H9 (cell line): ENCODE measurements around the gene DEAF1. TPM values are rescaled to one million over a fixed set of nuclear protein-coding genes. Genes with fewer than 3 reads are reported as not detected.

Source experiments
- DNase-seq: peaks from one replicate; pipeline ENCODE4 v3.0.0-alpha.2; 2017
- H2AFZ ChIP-seq: one replicate; pipeline ENCODE4 v1.6.1; 2013; ENCODE audit warnings: mild to moderate bottlenecking, low read length, control low read depth, moderate library complexity
- H2AK5ac ChIP-seq: 2 replicates; pipeline ENCODE4 v1.6.1; 2013; ENCODE audit warnings: low read length, control low read depth, mixed read lengths; ENCODE audit not compliant: insufficient read length
- H2BK120ac ChIP-seq: one replicate; pipeline ENCODE4 v1.6.1; 2013; ENCODE audit warnings: low read depth, mild to moderate bottlenecking, low read length, control low read depth, inconsistent platforms; ENCODE audit not compliant: poor library complexity, severe bottlenecking
- H2BK12ac ChIP-seq: 2 replicates; pipeline ENCODE4 v1.6.1; 2013; ENCODE audit warnings: low read length, control low read depth, mixed read lengths, low read depth; ENCODE audit not compliant: insufficient read length
- H2BK15ac ChIP-seq: 2 replicates; pipeline ENCODE4 v1.6.1; 2013; ENCODE audit warnings: low read depth, low read length, control low read depth
- H2BK20ac ChIP-seq: one replicate; pipeline ENCODE4 v1.6.1; 2013; ENCODE audit warnings: low read depth, mild to moderate bottlenecking, low read length, control low read depth, inconsistent platforms; ENCODE audit not compliant: poor library complexity, severe bottlenecking
- H2BK5ac ChIP-seq: 2 replicates; pipeline ENCODE4 v1.6.1; 2013; ENCODE audit warnings: low read length, control low read depth, mixed read lengths; ENCODE audit not compliant: insufficient read length
- H3K14ac ChIP-seq: 2 replicates; pipeline ENCODE4 v1.6.1; 2013; ENCODE audit warnings: low read length, control low read depth; ENCODE audit not compliant: insufficient read depth
- H3K18ac ChIP-seq: 2 replicates; pipeline ENCODE4 v1.6.1; 2013; ENCODE audit warnings: low read depth, mild to moderate bottlenecking, mixed read lengths, low read length, control low read depth; ENCODE audit not compliant: insufficient read length
- H3K23ac ChIP-seq: 2 replicates; pipeline ENCODE4 v1.6.1; 2013; ENCODE audit warnings: low read length, control low read depth, mixed read lengths, low read depth; ENCODE audit not compliant: insufficient read length
- H3K23me2 ChIP-seq: 2 replicates; pipeline ENCODE4 v1.6.1; 2013; ENCODE audit warnings: low read depth, mild to moderate bottlenecking, mixed read lengths, low read length, control low read depth; ENCODE audit not compliant: insufficient read length, poor library complexity, severe bottlenecking
- H3K27ac ChIP-seq: 2 replicates; pipeline ENCODE4 v1.5.1; 2013; ENCODE audit warnings: low read length, control low read depth, mixed read lengths, low read depth; ENCODE audit not compliant: insufficient read length
- H3K27me3 ChIP-seq: 2 replicates; pipeline ENCODE4 v1.6.1; 2013; ENCODE audit warnings: low read length, control low read depth, inconsistent platforms; ENCODE audit not compliant: insufficient read depth
- H3K4ac ChIP-seq: 2 replicates; pipeline ENCODE4 v1.6.1; 2013; ENCODE audit warnings: low read depth, mild to moderate bottlenecking, control low read depth, inconsistent platforms, low read length, moderate library complexity
- H3K4me1 ChIP-seq: 2 replicates; pipeline ENCODE4 v1.6.1; 2013; ENCODE audit warnings: low read length, control low read depth, inconsistent platforms; ENCODE audit not compliant: insufficient read depth
- H3K4me2 ChIP-seq: 2 replicates; pipeline ENCODE4 v1.6.1; 2013; ENCODE audit warnings: low read length, control low read depth, mixed read lengths; ENCODE audit not compliant: insufficient read length, insufficient read depth
- H3K56ac ChIP-seq: 2 replicates; pipeline ENCODE4 v1.6.1; 2013; ENCODE audit warnings: low read depth, mild to moderate bottlenecking, mixed read lengths, low read length, control low read depth; ENCODE audit not compliant: insufficient read length
- H3K79me1 ChIP-seq: 2 replicates; pipeline ENCODE4 v1.6.1; 2013; ENCODE audit warnings: low read depth, mild to moderate bottlenecking, moderate library complexity, low read length, control low read depth, inconsistent platforms; ENCODE audit not compliant: insufficient read depth, poor library complexity, severe bottlenecking
- H3K79me2 ChIP-seq: 2 replicates; pipeline ENCODE4 v1.6.1; 2013; ENCODE audit warnings: low read length, control low read depth, inconsistent platforms; ENCODE audit not compliant: insufficient read depth
- H3K9ac ChIP-seq: 2 replicates; pipeline ENCODE4 v1.6.1; 2013; ENCODE audit warnings: low read length, control low read depth, mixed read lengths; ENCODE audit not compliant: insufficient read length; ENCODE audit errors: extremely low read depth
- H3K9me3 ChIP-seq: one replicate; pipeline ENCODE4 v1.6.1; 2013; ENCODE audit warnings: low read depth, low read length, inconsistent platforms; ENCODE audit not compliant: control insufficient read depth
- H3T11ph ChIP-seq: one replicate; pipeline ENCODE4 v1.6.1; 2013; ENCODE audit warnings: mild to moderate bottlenecking, low read length, control low read depth, inconsistent platforms
- H4K20me1 ChIP-seq: one replicate; pipeline ENCODE4 v1.6.1; 2013; ENCODE audit not compliant: control insufficient read depth, insufficient read length, insufficient read depth
- H4K5ac ChIP-seq: 2 replicates; pipeline ENCODE4 v1.6.1; 2013; ENCODE audit warnings: low read depth, mild to moderate bottlenecking, mixed read lengths, low read length, control low read depth; ENCODE audit not compliant: insufficient read length
- H4K8ac ChIP-seq: replicated peaks from 2 replicates; pipeline ENCODE4 v1.6.1; 2013; ENCODE audit warnings: low read length, control low read depth, mixed read lengths, low read depth; ENCODE audit not compliant: insufficient read length
- H4K91ac ChIP-seq: 2 replicates; pipeline ENCODE4 v1.6.1; 2013; ENCODE audit warnings: low read depth, mild to moderate bottlenecking, moderate library complexity, mixed read lengths, low read length, control low read depth; ENCODE audit not compliant: insufficient read length
- H3K27ac Mint-ChIP-seq, 3 experiments: 2 replicates in 2 of 3; 3 replicates in 1 of 3; pipeline ENCODE4 v1.8.0; 2020 to 2021; ENCODE audit warnings: mixed read lengths in 3 of 3, mild to moderate bottlenecking in 1 of 3, moderate library complexity in 1 of 3
- H3K27me3 Mint-ChIP-seq: 2 replicates; pipeline ENCODE4 v1.8.0; 2021; ENCODE audit warnings: low read depth, mild to moderate bottlenecking, moderate library complexity, mixed read lengths
- H3K36me3 Mint-ChIP-seq, 3 experiments: 2 replicates in 2 of 3; 3 replicates in 1 of 3; pipeline ENCODE4 v1.8.0; 2020 to 2021; ENCODE audit warnings: low read depth in 3 of 3, mixed read lengths in 3 of 3; ENCODE audit not compliant: insufficient read depth in 1 of 3
- H3K4me1 Mint-ChIP-seq, 2 experiments: 2 replicates each; pipeline ENCODE4 v1.8.0; 2020; ENCODE audit warnings: mixed read lengths in 2 of 2
- H3K4me3 Mint-ChIP-seq, 2 experiments: 2 replicates in 1 of 2; 3 replicates in 1 of 2; pipeline ENCODE4 v1.8.0; 2020 to 2021; ENCODE audit warnings: mild to moderate bottlenecking in 2 of 2, mixed read lengths in 2 of 2, moderate library complexity in 1 of 2
- H3K9me3 Mint-ChIP-seq, 2 experiments: 2 replicates in 1 of 2; 3 replicates in 1 of 2; pipeline ENCODE4 v1.8.0; 2020; ENCODE audit warnings: mild to moderate bottlenecking in 2 of 2, mixed read lengths in 2 of 2, moderate library complexity in 1 of 2
- WGBS: extraction: QIAGEN DNeasy Blood & Tissue Kit; methylation state at CpG from one replicate; pipeline ENCODE4 v1.1.7; 2013; ENCODE audit warnings: missing lambda C conversion rate, low lambda C conversion rate, mixed read lengths; ENCODE audit not compliant: insufficient read length; ENCODE audit errors: extremely low coverage; 5-methylcytosine and 5-hydroxymethylcytosine counted together
- total RNA-seq: library from RNA; stranded (reverse); gene quantifications from 2 replicates; pipeline ENCODE4 v1.2.1, GENCODE V29; 2021
- TF ChIP-seq, protein P1 (sequence below): fragments of 200-600 bp; sonication (generic); conservative IDR thresholded peaks from 3 replicates; pipeline ENCODE4 v1.8.0; 2021; ENCODE audit warnings: antibody characterized with exemption, mild to moderate bottlenecking

Gene DEAF1
- total RNA-seq, 1 experiment from 2014 or later = 67.3 TPM

GRCh38 chr11:630871-631270, 64.2 kb downstream of the DEAF1 start:
- Histone ChIP-seq H3K4me2 (no peak overlapping the region), H4K5ac (no peak overlapping the region), H4K20me1 (no peaks in the 10 kb centered on the region), H3K79me2 (no peaks in the 10 kb centered on the region), H3K4me1 (no peaks in the 10 kb centered on the region), H3K9me3 (no peaks in the 10 kb centered on the region), H4K8ac (no peak overlapping the region), H2BK20ac (no peak overlapping the region), H3K9ac (no peak overlapping the region), H3K4ac (no peak overlapping the region), H3K79me1 (no peaks in the 10 kb centered on the region), H2BK12ac (no peak overlapping the region), H3T11ph (no peak overlapping the region), H2BK120ac (no peak overlapping the region), H3K18ac (no peak overlapping the region), H3K23me2 (no peaks in the 10 kb centered on the region), H2BK15ac (no peak overlapping the region), H3K56ac (no peak overlapping the region), H2AK5ac (no peak overlapping the region), H2AFZ (no peak overlapping the region), H4K91ac (no peak overlapping the region), H3K27ac (no peak overlapping the region), H3K23ac (no peak overlapping the region), H2BK5ac (no peak overlapping the region), H3K14ac (no peak overlapping the region), H3K27me3 (peaks cover 10% of the 10 kb centered on the region; the same call in 1 of the 2 replicates)
- Mint-ChIP-seq H3K27me3 (peaks cover 44% of the 10 kb centered on the region), H3K9me3 (no peaks in the 10 kb centered on the region; a peak in 1 of 5 replicates), H3K4me1 (peaks cover 9 to 20% of the 10 kb centered on the region in 2 experiments), H3K4me3 (no peak overlapping the region), H3K27ac (no peak overlapping the region), H3K36me3 (peaks cover 0 to 9% (median 0%) of the 10 kb centered on the region in 3 experiments; a peak in 4 of 7 replicates)
- WGBS = no CpG with 5 or more reads among the region's 5 CpGs
- DNase-seq = no peak
- TF ChIP-seq, protein P1, sequence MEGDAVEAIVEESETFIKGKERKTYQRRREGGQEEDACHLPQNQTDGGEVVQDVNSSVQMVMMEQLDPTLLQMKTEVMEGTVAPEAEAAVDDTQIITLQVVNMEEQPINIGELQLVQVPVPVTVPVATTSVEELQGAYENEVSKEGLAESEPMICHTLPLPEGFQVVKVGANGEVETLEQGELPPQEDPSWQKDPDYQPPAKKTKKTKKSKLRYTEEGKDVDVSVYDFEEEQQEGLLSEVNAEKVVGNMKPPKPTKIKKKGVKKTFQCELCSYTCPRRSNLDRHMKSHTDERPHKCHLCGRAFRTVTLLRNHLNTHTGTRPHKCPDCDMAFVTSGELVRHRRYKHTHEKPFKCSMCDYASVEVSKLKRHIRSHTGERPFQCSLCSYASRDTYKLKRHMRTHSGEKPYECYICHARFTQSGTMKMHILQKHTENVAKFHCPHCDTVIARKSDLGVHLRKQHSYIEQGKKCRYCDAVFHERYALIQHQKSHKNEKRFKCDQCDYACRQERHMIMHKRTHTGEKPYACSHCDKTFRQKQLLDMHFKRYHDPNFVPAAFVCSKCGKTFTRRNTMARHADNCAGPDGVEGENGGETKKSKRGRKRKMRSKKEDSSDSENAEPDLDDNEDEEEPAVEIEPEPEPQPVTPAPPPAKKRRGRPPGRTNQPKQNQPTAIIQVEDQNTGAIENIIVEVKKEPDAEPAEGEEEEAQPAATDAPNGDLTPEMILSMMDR = no peak
